SW 1271 (cell line): ENCODE results near the gene ITPR3.
A peak's percentile ranks its signal among the peaks of the same experiment; 100 is the strongest.

ENCODE experiments used
- DNase-seq, 2 experiments: peaks; one replicate each; lab custom pipeline; 2025; lab: John Stamatoyannopoulos, UW

ITPR3 gene

GRCh38 chr6:33620856-33621710 is at the start of gene ITPR3:
Gene ITPR3, plus strand, starts transcription at chr6:33621322. Its CDS starts 281 bp downstream, at chr6:33621603.
- peak in 1 of 2 experiments; percentile 51 for DNase-seq

- no peak for DNase-seq
Measured at GRCh38 chr6:33571637-33572316, 49.3 kb upstream of the ITPR3 start.

- DNase-seq = no peak
Measured at GRCh38 chr6:33575211-33575610, 45.9 kb upstream of the ITPR3 start.

GRCh38 chr6:33576668-33577067 is 44.5 kb upstream of the ITPR3 start:
- no peak for DNase-seq

GRCh38 chr6:33577106-33577535 is 44.0 kb upstream of the ITPR3 start:
- no peak for DNase-seq

- DNase-seq = no peak
Measured at GRCh38 chr6:33577718-33578117, 43.4 kb upstream of the ITPR3 start.

- no peak for DNase-seq
Measured at GRCh38 chr6:33578164-33578563, 43.0 kb upstream of the ITPR3 start.

GRCh38 chr6:33578588-33579011 is 42.5 kb upstream of the ITPR3 start:
- no peak for DNase-seq

GRCh38 chr6:33579828-33580714 is 41.1 kb upstream of the ITPR3 start, which contains the start of gene BAK1:
Gene BAK1, minus strand, starts transcription at chr6:33580276. Its CDS starts 2,672 bp downstream, at chr6:33577604.
- peak; percentile 79 to 92 for DNase-seq

GRCh38 chr6:33581186-33581585 is 39.9 kb upstream of the ITPR3 start:
- DNase-seq = no peak

GRCh38 chr6:33583591-33584155 is 37.4 kb upstream of the ITPR3 start:
- DNase-seq = no peak

- DNase-seq = no peak
Measured at GRCh38 chr6:33584700-33585402, 36.3 kb upstream of the ITPR3 start.

- peak in 1 of 2 experiments; percentile 61 for DNase-seq
Measured at GRCh38 chr6:33585403-33586107, 35.6 kb upstream of the ITPR3 start.

- no peak for DNase-seq
Measured at GRCh38 chr6:33586108-33586640, 34.9 kb upstream of the ITPR3 start.

- DNase-seq = no peak
Measured at GRCh38 chr6:33587529-33587928, 33.6 kb upstream of the ITPR3 start.

GRCh38 chr6:33588894-33589293 is 32.2 kb upstream of the ITPR3 start:
- DNase-seq = no peak

GRCh38 chr6:33589392-33589730 is 31.8 kb upstream of the ITPR3 start:
- DNase-seq = no peak

GRCh38 chr6:33589731-33590530 is 31.2 kb upstream of the ITPR3 start:
- DNase-seq = peak; percentile 84 to 94

GRCh38 chr6:33590531-33591198 is 30.5 kb upstream of the ITPR3 start:
- DNase-seq = no peak
